ENCODE data around the gene ULK3.

Gene ULK3

DNA sequence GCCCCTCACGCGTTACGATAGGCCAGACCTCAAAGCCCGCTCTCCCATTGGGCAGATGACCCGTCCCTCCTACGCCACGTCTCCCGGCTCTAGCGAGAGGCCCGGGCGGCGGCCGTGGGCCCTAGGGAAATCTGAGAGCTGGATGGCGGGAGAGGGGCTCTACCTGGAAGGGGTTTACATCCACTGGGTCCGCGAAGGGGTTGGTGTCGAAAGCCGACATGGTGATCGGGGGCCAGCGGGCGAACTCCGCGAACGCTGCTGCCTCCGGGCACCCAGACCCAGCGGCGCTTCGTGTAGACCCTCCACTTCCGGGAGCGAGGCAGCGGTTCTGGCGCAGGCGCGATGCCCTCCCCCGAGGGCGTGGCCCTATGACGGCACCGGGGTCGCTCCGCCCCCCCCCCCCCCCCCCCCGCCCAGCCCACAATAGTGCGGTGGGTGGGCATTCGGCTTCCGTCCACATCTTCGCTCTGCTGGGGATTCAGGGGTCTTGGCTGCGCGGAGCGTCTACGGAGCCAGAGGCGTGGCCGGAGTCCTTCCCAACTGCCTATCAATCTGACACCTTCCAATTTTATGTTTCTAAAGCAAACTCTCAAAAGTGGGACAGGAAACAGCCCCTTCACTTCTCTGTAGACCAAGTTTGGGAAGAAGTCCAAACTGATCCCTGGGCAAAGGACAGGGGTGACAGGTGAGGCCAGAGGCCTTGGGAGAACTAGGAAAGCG is 30.2 kb upstream of the ULK3 start, which contains the start of gene SCAMP2:
SCAMP2 (minus strand) TSS at position 330 of the 720 bp plus-strand sequence; CDS start at position 220, 110 bp downstream.
- TF ChIP-seq, protein P1, sequence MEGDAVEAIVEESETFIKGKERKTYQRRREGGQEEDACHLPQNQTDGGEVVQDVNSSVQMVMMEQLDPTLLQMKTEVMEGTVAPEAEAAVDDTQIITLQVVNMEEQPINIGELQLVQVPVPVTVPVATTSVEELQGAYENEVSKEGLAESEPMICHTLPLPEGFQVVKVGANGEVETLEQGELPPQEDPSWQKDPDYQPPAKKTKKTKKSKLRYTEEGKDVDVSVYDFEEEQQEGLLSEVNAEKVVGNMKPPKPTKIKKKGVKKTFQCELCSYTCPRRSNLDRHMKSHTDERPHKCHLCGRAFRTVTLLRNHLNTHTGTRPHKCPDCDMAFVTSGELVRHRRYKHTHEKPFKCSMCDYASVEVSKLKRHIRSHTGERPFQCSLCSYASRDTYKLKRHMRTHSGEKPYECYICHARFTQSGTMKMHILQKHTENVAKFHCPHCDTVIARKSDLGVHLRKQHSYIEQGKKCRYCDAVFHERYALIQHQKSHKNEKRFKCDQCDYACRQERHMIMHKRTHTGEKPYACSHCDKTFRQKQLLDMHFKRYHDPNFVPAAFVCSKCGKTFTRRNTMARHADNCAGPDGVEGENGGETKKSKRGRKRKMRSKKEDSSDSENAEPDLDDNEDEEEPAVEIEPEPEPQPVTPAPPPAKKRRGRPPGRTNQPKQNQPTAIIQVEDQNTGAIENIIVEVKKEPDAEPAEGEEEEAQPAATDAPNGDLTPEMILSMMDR (IDR thresholded peaks at IDR 0.05; ENCODE audit: low read depth, low read length, missing control alignments): no peak
- in situ Hi-C loops (cut with HindIII; ENCODE audit: low sequenced_read_pairs): no loop called here
- peak; percentile 86 for DNase-seq (ENCODE audit: low read depth)
- H3K4me3 ChIP-seq (ENCODE audit: low read depth, low read length): peak within 1 kb of the TSS; percentile 56

DNA sequence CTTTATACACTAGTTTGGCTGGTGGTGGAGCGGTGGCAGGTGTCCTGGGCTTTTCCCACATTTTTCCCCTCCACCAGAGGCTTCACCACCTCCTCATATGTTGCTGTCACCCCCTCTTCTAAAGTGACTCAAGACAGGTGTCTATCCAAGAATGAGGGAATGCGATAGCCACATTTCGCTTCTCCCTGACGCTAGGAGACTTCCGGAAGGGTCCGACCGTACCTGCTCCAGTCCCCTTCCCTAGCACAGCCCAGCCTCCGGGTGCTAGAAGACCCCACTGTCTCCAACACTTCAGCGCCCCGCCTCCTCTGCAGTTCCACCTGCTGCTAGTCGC is 29.7 kb upstream of the ULK3 start:
- TF ChIP-seq, protein P1 (IDR thresholded peaks at IDR 0.05; ENCODE audit: low read depth, low read length, missing control alignments): no peak
- no peak for DNase-seq (ENCODE audit: low read depth)
- peak overlapping the region; percentile 56 for H3K4me3 ChIP-seq (ENCODE audit: low read depth, low read length)
- in situ Hi-C loops (cut with HindIII; ENCODE audit: low sequenced_read_pairs): no loop called here

DNA sequence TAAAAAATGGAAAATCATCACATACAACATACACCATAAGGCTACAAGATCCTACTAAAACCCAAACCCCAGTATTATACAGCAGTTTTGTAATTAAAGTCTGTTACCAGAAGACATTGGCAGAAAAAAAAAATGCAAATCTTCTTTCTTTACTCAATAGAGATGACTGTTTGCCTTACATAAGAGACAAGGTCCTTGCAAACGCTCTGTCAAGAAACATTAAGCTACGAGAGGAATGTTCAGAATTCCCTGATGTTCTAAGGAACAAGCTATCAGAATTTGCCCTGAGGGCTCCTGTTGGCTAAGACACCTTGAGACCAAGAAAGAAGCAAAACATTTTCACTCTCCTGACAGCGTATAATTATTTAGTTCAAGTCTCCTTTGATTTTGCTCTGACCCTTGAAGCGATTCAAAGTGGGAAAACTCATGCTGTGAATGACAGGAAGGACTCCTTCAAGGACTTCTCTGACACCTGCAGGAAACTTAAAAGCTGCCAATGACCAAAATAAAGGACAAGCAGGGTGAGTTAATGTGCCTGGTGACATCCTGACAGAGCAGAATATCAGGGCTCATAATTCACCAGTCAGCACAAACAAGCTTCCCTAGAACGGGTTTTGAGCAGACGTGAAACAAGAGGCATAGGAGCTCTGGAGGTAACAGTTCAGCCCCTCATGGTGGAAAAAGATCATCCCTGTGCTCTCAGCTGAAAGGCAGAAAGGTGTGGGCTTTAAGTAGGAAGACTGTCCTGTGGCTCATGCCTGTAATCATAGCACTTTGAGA is 27.7 kb upstream of the ULK3 start:
- TF ChIP-seq, protein P1 (IDR thresholded peaks at IDR 0.05; ENCODE audit: low read depth, low read length, missing control alignments): no peak
- H3K4me3 ChIP-seq (ENCODE audit: low read depth, low read length): no peak overlapping the region
- in situ Hi-C loops (cut with HindIII; ENCODE audit: low sequenced_read_pairs): no loop called here
- DNase-seq (ENCODE audit: low read depth): no peak

DNA sequence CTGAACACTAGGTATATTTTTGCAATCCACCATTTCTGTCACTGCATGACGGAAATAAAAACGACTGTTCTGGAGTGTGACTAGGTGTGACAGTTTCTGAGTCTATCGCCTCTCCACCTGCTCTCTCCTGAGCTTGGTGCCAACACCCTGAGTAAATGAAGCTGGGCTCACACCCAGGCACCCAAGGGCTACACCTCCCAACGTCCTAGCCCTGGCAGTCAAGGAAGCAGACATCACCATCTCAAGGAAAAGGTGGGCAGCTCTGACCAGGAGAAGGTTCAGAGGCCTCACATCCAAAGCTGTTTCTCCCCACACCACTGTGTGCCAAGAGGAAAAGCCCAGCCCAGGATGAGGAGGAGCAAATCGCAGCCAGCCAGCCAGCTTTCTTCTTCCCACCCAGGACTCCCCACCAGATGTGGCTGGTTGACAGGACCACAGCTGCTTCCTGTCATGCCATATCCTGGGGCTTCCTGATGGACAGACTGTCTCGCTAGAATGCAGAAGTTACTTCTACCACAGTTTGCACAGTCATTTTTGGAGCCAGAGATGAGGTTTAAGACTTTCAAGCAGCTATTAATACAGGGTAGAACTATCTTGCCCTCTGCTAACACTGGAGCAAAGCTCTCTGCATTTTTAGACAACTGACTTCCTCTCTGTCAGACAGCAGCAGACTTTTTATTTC is 26.9 kb upstream of the ULK3 start:
- no peak for DNase-seq (ENCODE audit: low read depth)
- H3K4me3 ChIP-seq (ENCODE audit: low read depth, low read length): no peak overlapping the region
- in situ Hi-C loops (cut with HindIII; ENCODE audit: low sequenced_read_pairs): no loop called here
- TF ChIP-seq, protein P1 (IDR thresholded peaks at IDR 0.05; ENCODE audit: low read depth, low read length, missing control alignments): no peak

DNA sequence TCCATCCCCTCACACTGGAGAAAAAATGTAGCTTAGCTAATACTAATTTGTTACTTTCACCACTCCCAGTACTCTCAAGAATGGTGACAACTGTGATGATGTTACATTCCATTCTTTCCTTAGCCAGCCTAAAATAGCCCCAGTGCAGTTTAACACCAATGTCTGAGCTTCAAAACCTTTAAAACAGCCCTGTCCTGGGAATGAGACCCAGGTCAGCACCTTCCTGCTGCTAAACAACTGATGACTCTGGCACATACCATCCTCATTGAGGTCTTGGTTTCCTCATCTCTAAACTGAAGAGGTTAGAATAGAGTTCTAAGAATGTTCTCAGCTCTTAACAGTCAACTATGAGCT is 26.4 kb upstream of the ULK3 start:
- TF ChIP-seq, protein P1 (IDR thresholded peaks at IDR 0.05; ENCODE audit: low read depth, low read length, missing control alignments): no peak
- no peak overlapping the region for H3K4me3 ChIP-seq (ENCODE audit: low read depth, low read length)
- DNase-seq (ENCODE audit: low read depth): no peak
- in situ Hi-C loops (cut with HindIII; ENCODE audit: low sequenced_read_pairs): no loop called here

DNA sequence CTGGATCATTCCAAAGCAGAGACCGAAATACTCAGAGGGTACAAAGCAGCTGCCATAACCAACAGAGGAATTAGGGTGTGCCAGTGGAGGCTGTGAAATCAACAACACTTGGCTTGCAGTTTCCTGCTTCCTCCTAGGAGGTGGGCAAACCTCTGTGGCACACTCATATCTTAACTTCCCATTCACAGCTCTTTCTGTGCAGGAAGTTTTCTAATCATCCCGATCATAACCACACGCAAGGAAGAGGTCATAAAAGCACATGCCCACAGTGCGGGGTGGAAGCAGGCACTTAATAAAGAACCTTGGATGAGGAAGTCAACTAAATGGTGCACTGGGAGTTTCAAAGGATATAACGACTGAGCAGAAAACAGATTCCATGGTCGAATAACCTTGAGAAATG is 25.1 kb upstream of the ULK3 start:
- no peak overlapping the region for H3K4me3 ChIP-seq (ENCODE audit: low read depth, low read length)
- DNase-seq (ENCODE audit: low read depth): no peak
- TF ChIP-seq, protein P1 (IDR thresholded peaks at IDR 0.05; ENCODE audit: low read depth, low read length, missing control alignments): no peak
- in situ Hi-C loops (cut with HindIII; ENCODE audit: low sequenced_read_pairs): no loop called here
